ENCODE results near the gene TNKS1BP1.
"Not testable (repeated sequence)": the region's sequence is repeated elsewhere in the genome, so short reads cannot be mapped to it uniquely, and the experiment has no call there.

TNKS1BP1 gene

DNA sequence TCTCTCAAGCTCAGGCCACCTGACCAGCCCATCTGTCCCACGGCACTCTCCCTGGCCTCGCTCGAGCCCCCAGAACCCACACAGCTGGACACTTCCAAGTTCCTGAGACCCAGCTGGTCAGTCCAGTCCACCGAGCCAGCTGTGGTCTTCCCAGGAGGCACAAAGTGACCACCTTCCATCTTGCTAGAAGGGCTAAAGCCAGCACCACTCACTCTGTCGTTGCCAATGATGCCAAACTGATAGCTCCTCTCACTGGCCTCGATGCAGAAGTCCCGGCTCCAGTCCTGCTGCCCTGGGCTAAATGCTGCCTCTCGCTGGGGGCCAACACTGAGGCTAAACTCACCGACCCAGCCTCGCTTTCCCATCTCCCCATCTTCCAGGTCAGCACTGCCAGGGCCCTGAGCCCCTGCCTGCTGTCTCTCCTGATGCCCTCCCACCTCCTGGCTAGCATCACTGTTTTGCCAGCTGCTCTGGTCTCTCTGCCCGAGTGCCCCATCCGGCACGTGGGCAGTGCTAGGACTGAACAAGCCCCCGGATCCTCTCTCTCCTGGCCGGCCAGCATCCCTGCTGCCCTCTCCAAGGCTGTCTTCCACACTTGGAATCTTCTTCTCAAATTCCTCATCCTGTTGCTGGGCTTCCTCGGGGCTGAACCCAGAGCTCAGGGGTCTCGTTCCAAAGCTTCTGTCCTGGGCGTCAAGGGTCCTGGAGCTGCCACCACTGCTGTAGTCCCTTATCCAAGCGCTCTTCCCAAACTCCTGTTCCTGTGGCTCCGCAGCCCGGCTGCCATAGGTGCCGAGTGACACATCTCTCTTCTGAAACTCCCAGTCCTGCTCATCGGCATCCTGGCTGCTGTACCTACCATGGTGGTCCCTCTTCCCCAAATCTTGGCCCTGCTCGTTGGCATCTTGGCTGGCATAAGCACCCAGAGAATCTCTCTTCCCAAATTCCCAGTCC, 15.4 kb downstream of the TNKS1BP1 start:
- DNase-seq = no peak

- no peak for DNase-seq
Measured at GRCh38 chr11:57308426-57309060, 16.2 kb downstream of the TNKS1BP1 start.

DNA sequence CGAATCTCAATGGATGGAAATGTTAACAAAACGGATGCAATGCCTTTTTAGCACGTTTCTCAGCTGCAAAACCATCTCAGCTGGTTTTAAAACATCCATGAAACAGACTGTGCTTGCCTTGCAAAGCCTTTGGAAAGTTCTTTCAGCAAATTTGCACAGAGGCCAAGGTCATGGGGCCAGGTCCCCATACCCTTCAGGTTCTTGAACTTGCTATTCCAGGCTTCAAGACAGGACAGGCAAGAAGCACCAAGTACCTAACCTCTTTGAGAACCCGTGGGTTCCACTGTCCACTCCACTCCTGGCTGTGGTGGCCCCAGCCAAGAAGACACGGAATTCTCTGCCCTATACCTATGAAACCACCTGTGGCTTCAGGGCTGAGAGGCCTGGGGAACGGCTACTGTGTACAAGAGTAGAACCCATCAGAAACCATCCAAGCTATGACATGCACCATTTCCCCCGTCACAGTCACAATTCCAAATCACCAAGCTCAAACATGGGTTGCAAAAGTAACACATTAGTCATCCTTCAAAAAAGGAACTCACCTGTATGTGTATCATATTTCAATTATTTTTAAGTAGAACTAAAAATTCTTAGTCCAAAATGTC, 17.0 kb downstream of the TNKS1BP1 start:
- no peak for DNase-seq

DNA sequence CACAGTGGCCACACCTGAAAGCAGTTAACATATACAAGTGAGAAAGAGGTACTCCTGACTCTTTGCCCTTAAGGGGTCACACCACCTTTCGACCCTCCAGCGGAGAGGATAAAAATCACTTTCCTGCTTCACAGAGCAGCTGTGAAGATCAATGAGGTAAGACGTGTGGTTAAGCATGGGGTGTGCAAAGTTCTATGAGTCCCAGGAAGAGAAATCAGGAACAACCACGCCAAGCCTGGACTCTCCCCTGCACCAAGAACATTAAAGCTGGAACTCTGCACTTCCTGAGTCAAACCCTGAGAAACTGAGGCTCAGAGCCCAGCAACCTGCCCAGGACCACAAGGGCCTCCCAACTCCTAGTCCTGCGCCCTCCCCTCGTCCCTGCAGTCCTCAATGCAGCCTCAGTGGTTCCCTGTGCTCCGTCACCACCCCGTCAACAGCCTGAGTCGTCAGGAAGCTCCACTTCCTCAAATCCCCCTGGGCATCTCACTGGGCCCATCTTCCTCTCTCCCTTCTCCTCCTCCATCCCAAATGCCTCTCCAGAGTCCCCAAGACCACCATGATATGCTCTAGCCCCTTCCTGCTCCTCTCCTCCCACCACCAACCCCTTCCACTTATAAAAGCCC, 17.7 kb downstream of the TNKS1BP1 start:
- DNase-seq = no peak

DNA sequence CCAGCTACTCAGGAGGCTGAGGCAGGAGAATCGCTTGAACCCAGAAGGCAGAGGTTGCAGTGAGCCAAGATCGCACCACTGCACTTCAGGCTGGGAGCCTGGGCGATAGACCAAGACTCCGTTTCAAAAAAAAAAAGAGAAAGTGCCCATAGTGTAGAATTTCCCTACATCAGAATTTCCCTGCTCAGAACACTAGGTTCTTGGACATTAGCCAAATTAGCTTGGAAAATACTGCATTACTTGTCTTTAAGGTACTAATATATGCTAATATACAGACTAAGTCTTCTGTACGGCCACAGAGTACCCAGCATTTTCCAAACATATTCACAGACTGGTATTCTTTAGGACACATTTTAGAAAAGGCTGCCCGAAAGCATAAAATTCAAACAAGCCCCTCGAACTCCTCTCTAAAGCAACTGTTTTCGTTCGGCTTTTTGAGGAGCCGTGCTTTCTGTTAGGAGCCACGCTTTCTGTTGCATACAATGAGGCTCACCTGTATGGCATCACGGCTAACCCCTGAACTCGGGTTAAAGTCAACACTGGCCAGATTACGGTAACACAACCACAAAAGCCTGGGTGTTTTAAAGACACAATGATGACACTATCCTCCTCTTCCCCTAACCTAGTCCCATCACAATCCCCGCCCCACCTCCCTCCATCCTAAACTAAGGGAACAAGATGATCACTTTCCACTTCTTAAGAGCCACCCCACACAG, 18.4 kb downstream of the TNKS1BP1 start:
- DNase-seq = no peak

GRCh38 chr11:57305523-57305922, 19.2 kb downstream of the TNKS1BP1 start:
- no peak for DNase-seq

DNA sequence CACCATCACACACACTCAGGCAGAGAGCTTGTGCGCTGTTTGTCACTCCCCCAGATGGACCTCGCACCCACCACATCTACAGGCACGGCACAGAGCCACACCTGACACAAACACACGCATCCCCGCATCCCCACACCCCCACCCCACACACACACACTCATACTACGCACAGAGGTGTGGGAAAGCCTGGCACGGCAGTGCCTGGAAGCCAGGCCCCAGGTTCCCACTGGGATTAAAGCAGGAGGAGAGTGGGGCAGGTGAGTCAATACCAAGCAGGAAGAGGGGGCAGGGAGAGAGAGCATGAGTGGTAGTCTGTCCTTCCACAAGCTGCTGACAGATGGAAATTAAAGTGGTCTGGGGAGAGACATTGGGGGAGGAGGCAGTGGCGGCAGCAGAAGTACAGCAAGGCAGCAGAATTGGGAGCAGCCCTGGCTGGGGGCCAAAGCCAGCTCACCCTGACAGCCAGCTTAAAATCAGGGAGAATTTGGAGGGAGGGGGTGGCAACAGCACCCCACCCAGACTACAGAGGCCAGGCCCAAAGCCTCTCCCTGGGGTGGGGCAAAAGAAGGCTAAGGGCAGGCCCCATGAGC, 20.7 kb downstream of the TNKS1BP1 start:
- DNase-seq = no peak

- no peak for DNase-seq
Measured at GRCh38 chr11:57303280-57303989, 21.3 kb downstream of the TNKS1BP1 start.

- DNase-seq = no peak
Measured at GRCh38 chr11:57302489-57302888, 22.3 kb downstream of the TNKS1BP1 start.

GRCh38 chr11:57301711-57302423, 22.9 kb downstream of the TNKS1BP1 start:
- no peak for DNase-seq

GRCh38 chr11:57300785-57301184, 24.0 kb downstream of the TNKS1BP1 start:
- DNase-seq = no peak

DNA sequence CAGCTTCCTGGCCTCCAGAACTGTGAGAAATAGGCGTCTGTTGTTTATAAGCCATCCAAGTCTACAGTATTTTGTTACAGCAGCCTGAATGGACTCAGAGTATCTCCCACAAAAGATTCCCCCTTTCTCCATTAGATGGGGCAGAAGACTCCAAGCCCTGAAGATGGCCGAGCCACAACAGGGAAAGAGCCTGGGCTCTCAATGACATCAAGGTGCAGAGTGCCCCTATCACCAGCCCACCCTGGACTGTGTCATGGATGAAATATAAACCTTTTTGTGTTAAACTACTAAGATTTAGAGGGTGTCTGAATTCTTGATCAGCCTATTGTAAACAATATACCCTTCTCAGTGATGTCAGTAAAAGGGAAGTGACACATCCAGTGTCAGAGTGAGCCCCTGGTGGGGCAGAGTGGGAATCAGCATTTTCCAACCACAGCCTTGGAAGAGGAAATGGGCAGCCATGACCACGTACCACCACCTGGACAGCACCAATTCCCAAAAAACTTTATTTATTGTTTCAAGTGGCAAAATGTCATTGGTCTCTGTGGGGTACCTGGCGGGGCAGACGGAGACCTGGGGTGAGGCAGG, 25.5 kb downstream of the TNKS1BP1 start:
- DNase-seq = no peak

DNA sequence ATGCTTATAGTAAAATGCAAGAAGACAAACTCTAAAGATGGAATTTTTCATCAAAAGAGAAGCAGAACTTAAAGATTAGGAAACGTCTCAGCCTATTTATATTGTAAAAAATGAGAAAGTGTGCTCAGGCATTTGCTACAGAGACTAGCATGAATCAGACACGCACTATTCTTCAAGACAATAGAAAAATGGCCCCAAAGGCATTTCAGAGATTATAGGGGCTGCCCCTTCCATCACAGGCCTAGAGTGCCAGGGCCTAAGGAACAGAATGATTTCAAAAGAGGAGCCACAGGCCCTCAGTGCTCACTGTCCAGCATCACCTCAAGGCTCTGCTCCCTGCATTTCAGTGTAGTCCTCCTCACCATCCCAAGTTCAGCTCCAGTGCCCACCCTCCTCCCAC, 27.5 kb downstream of the TNKS1BP1 start:
- DNase-seq = no peak

DNA sequence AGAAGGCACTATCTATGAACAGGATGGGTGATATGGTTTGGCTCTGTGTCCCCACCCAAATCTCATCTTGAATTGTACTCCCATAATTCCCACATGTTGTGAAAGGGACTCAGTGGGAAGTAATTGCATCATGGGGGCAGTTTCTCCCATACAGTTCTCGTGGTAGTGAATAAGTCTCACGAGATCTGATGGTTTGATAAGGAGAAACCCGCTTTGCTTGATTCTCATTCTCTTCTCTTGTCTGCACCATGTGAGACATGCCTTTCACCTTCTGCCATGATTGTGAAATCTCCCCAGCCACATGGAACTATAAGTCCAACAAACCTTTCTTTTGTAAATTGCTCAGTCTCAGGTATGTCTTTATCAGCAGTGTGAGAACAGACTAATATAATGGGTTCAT, 28.5 kb downstream of the TNKS1BP1 start:
- not testable (repeated sequence) for DNase-seq

GRCh38 chr11:57294225-57295131, 30.3 kb downstream of the TNKS1BP1 start:
- DNase-seq = no peak

DNA sequence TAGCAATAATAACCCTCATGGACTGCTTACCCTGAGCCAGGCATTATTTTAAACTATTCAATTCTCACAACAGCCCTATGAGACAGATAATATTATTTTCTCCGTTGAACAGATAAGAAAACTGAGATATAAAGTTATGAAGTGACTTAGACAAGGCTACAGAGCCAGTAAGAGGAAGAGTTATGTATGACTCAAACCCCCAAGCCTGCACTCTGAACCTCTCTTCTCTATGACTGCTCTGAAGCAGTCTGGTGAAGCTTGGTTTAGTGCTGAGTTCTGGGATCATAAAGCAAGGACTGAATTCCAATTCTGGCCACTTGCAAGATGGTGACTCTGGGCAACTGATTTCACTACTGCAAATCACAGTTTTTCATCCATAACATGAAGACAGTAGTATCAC, 34.5 kb downstream of the TNKS1BP1 start:
- DNase-seq = no peak

- no peak for DNase-seq
Measured at GRCh38 chr11:57288771-57289579, 35.8 kb downstream of the TNKS1BP1 start.

GRCh38 chr11:57287884-57288283, 36.9 kb downstream of the TNKS1BP1 start:
- no peak for DNase-seq
